HK-2 (cell line): Measurements from ENCODE around the gene KLHL3.

Experiments
- DNase-seq: peaks from one replicate; pipeline ENCODE4 v3.0.0-alpha.2; 2018; ENCODE audit not compliant: unreplicated experiment

KLHL3 gene

DNA sequence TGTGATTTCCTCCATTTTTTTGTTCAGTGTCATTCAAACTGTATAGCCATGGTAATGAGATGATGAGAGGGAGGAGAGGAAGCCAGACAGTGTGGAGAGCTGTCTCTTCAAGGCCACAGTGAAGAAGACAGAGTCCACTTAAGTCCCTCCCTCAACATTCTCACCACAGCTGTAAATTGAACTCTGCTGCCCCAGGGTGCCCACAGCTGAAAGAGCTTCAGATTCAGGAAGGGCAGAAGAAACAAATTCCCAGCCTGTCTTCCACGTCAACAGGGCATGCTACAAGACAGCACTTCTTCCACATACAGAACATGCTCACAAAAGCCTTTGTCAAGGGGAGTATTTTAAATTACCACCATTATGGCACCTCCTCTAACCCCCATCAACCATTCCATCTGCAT, 100.4 kb downstream of the KLHL3 start:
- no peak for DNase-seq

GRCh38 chr5:137633896-137634295, 102.0 kb downstream of the KLHL3 start:
- DNase-seq: no peak

DNA sequence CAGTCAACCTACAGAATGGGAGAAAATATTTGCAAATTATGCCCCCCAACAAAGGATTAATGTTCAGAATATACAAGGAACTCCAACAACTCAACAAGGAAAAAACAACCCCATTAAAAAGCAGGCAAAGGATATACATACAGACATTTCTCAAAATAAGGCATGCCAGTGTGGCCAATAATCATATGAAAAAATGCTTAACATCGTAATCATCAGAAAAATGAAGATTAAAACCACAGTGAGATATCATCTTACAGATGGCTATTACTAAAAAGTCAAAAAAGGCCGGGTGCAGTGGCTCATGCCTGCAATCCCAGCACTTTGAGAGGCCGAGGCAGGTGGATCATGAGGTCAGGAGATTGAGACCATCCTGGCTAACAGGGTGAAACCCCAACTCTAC, 103.2 kb downstream of the KLHL3 start:
- no peak for DNase-seq

- DNase-seq: no peak
These were observed 104.4 kb downstream of the KLHL3 start for GRCh38 chr5:137631453-137631852.

- DNase-seq: no peak
These were observed 104.9 kb downstream of the KLHL3 start for GRCh38 chr5:137630972-137631370.

GRCh38 chr5:137630216-137630971, 105.5 kb downstream of the KLHL3 start:
- DNase-seq: no peak

DNA sequence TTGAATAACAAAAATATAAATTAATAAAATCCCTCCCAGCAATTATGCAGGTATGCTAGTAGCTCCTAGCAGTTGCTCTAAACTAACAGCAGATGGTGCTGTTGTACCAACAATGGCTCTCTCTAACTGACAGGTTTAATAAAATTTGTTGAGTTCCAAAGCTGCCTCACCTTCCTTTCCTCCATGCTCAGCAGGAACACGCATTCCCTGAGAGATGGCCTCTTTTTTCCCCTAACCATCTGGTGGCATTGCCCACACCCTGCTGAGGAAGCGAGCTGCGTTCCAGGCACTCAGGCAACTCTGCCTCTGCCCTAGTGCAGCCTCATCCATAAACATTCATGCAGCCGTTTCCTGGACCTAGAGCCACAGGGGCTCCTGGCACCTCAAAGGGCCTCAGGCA, 106.2 kb downstream of the KLHL3 start:
- no peak for DNase-seq

DNA sequence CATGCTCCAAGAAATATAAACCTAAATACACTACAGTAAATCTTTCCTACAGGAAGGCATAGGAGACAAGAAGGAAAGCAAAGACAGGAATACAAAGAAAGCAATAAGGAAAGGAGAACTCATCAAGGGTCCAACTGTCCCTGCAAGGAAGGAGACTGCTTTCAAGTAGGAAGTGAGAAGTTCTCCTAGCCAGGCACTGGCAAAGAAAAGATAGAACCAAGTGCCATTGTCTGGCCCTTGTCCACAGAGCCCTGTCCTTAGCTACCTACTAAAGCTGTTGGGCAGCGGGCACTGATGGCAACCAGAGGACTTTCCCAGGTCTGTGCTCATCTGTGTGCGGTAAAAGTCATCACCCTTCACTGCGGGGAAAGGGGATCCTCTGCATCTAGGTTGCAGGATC, 108.2 kb downstream of the KLHL3 start:
- no peak for DNase-seq

GRCh38 chr5:137627293-137627692, 108.6 kb downstream of the KLHL3 start:
- no peak for DNase-seq

- DNase-seq: no peak
These were observed 111.0 kb downstream of the KLHL3 start for GRCh38 chr5:137624786-137625349.

DNA sequence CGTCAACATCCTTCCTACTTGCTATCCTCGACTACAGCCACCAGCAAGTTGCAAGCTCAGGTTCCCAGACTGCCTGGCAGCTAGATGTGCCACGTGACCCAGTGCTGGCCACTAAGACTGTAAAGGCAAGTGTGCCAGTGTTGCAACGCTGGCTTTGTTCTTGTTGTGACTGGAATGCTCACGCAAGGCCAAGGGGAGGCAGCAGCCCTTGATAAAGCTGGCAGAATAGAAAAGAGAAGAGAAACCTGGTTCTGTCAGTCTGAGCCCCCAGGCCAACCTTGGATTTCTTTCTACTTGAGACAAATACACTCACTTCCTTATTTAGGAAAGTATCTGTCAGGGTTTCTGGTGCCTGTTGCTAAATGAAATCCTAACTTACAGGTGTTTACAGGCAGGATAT, 113.0 kb downstream of the KLHL3 start:
- DNase-seq: no peak

DNA sequence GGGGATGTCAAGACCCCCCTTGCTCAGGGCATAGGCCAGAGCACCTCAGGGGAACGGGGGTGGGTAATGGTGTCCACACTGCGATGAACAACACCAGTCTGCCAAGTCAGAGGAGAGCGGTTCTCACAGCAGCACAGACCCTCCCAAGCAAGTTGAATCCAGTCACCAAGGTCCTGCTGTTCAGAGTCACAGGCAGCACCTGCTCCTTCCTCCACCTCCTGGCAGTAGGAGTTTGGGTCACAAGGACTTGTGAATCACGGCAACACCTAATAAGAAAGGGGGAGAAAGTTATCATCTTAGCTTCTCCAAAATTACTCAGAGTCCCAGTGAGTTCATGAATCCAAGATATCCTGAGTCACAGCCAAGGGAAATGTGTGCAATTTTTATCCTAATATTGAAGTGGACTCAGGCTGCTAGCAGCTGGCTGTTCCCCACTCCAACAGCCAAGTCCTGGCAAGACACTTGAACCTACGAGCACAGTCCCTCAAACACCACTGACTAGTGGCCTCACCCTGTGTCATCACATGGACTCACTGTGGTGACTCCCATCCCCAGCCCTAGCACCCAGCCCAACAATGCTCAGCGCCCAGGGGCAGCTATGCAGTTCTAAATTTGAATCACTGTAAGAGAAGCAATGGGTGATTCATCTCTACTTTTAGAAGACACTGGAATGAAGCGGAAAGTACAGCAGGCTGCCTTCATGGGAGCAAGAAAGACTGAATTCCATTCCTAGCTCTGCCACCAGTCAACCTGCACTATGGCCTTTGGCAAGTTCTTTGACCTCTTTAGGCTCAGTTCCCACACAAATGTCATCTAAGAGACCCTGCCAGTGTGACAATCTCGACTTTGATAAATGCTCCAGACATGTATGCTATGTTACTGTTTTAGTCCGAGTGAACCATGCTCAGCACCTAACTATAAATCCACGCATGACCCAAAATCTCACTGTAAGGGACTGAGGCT, 113.7 kb downstream of the KLHL3 start:
- no peak for DNase-seq

GRCh38 chr5:137621306-137621705, 114.6 kb downstream of the KLHL3 start:
- DNase-seq: no peak

GRCh38 chr5:137619191-137619870, 116.6 kb downstream of the KLHL3 start:
- DNase-seq: no peak

GRCh38 chr5:137618476-137618875, 117.4 kb downstream of the KLHL3 start:
- DNase-seq: no peak

DNA sequence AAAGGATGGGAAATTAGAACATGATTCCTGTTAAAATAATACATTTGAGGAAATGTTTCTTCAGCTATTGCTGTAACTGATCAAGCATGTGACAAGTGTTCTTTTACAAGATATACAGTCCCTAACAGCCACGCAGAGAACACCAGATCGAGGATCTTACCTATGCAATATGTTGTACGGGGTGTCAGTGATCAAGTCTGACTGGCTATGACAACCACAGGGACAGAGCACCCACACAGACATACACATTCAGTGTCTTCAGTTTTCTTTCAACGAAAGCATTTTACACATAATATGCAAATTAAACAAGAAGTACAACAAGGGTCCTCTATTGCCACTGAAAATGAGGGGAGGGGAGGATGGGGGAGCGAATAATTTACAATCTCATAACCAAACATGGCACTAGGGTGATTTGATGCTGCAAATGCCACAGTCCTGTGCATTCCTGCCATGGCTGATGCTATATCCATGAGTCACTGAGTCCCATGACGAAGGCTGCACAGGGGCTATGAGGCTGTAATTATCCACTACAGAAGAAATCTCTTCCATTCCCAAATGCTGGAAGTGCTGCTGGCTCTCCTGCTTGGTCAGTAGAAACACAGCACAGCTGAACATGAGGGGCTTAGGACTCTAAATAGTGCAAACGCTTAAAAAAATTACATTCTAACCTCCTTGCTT, 118.2 kb downstream of the KLHL3 start:
- no peak for DNase-seq

- DNase-seq: no peak
These were observed 119.8 kb downstream of the KLHL3 start for GRCh38 chr5:137616046-137616445.

DNA sequence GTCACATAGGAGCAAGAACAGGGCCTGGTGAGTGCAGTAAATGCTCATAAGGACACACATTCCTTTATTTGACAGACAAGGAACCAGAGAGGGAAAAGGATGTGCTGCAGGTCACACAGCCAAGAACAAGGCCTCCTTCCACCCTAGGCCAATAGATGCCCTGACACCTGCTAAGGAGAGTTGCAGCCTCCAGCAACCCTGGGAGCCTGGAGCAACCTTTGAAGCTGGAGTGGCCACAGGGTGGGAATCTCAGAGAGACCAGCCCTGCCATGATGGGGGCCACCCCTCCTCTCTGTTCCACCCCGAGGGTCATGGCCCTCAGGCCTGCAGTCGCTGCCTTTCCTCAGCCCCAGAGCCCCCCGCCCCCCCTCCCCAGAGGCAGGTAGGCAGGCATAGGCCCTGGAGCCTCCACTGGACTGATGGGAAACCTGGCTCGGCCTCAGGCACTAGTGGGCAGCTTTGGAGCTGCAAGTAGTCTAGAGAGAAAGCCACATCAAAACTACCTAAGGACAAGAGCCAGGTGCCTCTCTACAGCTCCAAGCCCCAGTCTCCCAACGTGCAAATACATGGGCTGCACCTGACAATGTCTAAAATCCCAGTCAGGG, 120.6 kb downstream of the KLHL3 start:
- DNase-seq: no peak

DNA sequence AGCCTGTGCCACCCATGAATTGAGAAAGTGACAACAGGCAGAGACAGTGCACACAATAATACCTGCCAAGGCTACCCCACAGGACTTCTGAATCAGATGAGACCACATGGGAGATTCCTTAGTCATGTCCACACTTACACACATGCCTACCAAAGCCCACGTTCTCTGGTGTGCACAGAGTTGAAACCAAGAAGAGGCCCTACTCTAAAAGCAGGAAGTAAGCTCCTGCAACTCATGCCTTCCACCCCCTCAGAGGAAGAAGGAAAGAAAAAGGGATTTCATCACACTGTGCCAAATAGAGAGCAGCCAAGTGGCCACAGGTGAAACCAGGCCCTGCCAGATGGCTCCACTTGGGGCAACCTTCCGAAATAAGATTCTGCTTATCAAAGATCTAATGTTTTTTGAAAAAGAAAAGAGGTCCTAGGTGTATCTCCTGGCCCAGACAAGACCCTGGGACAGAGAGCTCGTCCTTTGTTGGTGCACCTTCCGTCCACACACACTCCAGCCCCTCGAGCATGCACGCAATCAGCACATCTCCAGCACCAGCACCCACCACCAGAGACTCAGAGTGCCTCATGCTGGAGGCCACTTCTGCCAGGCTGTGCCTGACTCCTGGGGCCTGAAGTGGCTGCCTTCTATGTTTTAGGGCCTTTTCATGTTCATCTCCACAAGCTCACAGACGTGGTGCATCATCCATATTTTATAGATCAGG, 122.2 kb downstream of the KLHL3 start:
- no peak for DNase-seq

GRCh38 chr5:137612576-137612975, 123.3 kb downstream of the KLHL3 start:
- no peak for DNase-seq
